ENCODE results near the gene CCDC142. TPM values are rescaled to one million over a fixed set of nuclear protein-coding genes. Genes with fewer than 3 reads are reported as not detected.

CCDC142 gene
- total and polyA plus RNA-seq, 5 experiments from 2014 or later: 7.8 to 67.4 (median 15.5) TPM

DNA sequence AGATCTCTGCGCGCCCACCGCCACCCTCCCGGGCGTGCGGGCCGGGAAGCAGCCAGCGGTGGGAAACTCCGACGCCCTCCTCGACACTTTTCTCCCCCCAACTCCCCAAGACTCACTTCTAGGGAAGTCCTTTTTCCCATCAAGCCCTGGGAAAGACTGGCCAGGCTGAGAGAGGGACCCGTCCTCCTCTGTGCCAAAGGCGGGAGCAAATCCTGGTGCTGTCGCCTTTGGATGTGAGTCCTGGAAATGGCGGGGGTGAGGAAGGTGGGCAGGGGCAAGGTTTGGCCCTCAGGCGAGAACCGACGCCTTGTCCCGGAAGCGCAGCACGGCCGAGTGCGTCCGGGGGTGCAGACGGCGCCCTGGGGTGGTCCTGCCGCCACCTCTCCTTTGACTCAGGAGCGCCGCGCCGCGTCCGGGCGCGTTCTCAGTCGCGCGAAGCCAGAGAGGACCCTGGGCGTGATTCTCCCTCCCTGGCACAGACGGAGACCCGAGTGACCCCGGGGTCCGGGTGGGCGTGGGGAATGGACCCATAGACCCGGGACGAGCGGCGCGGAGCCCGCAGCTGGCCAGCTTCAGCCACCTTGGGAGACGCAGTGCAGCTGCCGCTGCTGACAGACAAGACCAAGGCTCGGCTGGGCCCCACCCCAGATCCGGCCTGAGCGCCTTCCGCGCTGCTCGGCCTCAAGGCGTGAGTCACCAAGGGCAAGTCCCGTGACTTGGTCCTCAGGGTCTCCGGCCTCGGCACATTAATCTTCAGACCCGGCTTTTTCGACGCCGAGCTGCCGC lies 20.1 kb upstream of the CCDC142 start:
- H3K27me3 Mint-ChIP-seq: peaks cover 20 to 92% (median 51%) of the 10 kb centered on the region in 5 donors
- peaks cover 24 to 79% (median 73%) of the 10 kb centered on the region in 4 donors for H3K4me1 Mint-ChIP-seq
- H3K36me3 Mint-ChIP-seq: peaks cover 15 to 36% (median 31%) of the 10 kb centered on the region in 3 donors
- ATAC-seq: no peak
- H3K4me3 Mint-ChIP-seq: peak overlapping the region; percentile 60 to 81 (median 72)
- peak in 5 of 10 donors; percentile 18 to 43 (median 31) for DNase-seq
- no peak overlapping the region for H3K27ac Mint-ChIP-seq
- peaks cover 0 to 9% (median 0%) of the 10 kb centered on the region in 9 donors for H3K9me3 Mint-ChIP-seq
- POLR2A ChIA-PET: interaction anchor here (0.6 to 2.5 kb wide), 7 partner anchors 10 to 52 kb away, joined by 3 to 9 read pairs (median 4); partner anchors contain the start of genes AUP1, CCDC142, HTRA2 and MRPL53

DNA sequence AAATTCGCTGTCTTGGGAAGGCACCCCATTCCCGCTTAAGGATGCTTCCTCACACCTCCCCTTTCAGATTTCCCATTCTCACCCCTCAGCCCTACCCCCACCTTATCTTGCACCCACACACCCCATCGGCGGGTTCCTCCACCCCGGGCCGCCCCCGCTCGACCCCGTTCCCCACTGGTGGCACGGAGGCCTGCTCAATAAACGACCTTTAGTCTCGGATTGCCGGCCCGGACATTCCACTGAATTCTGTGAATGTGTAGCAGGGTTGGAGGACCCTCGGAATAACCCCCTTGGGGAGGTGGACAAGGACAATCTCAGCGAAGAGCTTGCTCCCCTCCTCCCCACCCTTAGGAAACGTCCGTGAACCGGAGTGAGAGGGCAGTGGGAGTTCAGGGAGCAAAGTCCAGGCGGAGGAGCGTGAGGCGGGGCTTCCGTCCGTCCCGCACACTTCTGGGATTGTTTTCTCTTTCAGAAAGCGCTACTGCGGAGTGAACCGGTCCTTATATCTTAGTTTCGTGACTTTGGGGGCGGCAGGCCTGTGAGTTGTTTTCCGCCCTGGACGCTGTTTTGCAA lies 19.4 kb upstream of the CCDC142 start:
- peak overlapping the region in 2 of 10 donors; percentile 31 to 43 for H3K27ac Mint-ChIP-seq
- H3K27me3 Mint-ChIP-seq: peaks cover 20 to 94% (median 52%) of the 10 kb centered on the region in 5 donors
- H3K4me1 Mint-ChIP-seq: peaks cover 23 to 76% (median 72%) of the 10 kb centered on the region in 4 donors
- peak overlapping the region; percentile 60 to 81 (median 72) for H3K4me3 Mint-ChIP-seq
- peaks cover 15 to 32% (median 28%) of the 10 kb centered on the region in 3 donors for H3K36me3 Mint-ChIP-seq
- no peak for ATAC-seq
- DNase-seq: no peak
- POLR2A ChIA-PET: interaction anchor here (2.0 kb wide), 2 partner anchors 10 to 19 kb away, joined by 5 read pairs; partner anchors contain the start of genes CCDC142 and TTC31
- H3K9me3 Mint-ChIP-seq: peaks cover 0 to 8% (median 0%) of the 10 kb centered on the region in 9 donors

DNA sequence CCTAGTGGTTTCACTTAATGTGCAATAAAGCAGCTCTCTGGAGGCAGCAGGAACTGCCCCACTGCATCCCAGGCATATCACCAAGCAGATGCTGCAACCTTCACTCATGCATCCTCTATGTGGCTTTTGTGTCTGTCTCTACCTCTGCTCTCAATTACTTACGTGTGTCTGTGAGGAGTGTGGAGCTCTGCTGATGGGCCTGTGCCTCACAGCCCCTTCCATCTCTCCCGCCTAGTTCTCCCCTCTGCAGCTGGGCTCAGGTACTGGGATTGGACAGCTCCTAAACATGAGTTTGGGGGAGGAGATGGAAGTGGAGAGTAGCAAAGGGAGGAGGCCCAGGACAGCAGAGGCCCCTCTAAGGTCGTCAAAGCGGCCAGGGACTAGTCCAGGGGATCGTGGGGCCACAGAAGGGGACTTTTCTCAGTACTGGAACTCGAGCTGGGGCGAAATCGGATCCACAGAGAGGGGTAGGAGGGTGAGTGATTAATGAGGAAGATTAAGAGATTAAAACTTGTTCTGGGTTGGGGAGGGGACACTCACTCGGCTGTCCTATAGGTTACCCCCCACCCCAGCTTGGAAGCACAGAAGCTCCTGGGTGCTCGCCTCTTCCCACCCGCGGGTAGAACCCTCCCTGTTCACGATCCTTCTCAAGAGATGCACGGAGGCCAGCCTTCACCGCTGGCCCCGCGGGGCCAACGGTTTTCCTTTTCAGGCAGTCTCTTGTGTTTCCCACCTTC lies 18.7 kb upstream of the CCDC142 start:
- Mint-ChIP-seq H3K27me3 (peaks cover 20 to 87% (median 50%) of the 10 kb centered on the region in 5 donors), H3K4me3 (peak overlapping the region; percentile 50 to 81 (median 70)), H3K9me3 (peaks cover 0 to 9% (median 0%) of the 10 kb centered on the region in 9 donors), H3K4me1 (peaks cover 18 to 69% (median 65%) of the 10 kb centered on the region in 4 donors), H3K27ac (no peak overlapping the region), H3K36me3 (peaks cover 12 to 25% (median 24%) of the 10 kb centered on the region in 3 donors)
- POLR2A ChIA-PET: interaction anchor here (1.0 to 2.0 kb wide), 4 partner anchors 11 to 27 kb away, joined by 3 to 5 read pairs (median 4); partner anchors contain the start of genes AUP1, CCDC142 and TTC31
- no peak for ATAC-seq
- DNase-seq: no peak

DNA sequence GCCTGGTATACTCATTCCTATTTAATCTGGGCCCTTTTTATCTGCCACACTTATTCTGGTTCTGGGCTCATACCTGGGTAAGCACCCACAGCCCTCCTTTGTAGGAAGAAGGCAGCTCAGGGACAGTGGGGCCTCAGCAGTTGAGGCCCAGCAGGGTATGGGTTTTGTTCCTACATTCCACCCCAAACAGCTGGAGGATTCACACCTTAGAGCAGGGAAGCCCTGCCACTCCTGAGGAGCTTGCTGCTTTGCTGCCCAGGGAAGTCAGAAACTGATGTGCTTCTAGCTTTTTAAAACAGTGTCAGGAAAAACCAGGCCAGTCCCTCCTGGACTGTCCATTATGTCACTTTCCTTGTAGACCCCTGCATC lies 17.8 kb upstream of the CCDC142 start:
- Mint-ChIP-seq H3K4me3 (peak overlapping the region in 1 of 10 donors; percentile 18), H3K27ac (no peak overlapping the region), H3K9me3 (peaks cover 0 to 9% (median 0%) of the 10 kb centered on the region in 9 donors), H3K4me1 (peaks cover 17 to 67% (median 60%) of the 10 kb centered on the region in 4 donors), H3K27me3 (peaks cover 20 to 79% (median 49%) of the 10 kb centered on the region in 5 donors), H3K36me3 (peaks cover 11 to 18% (median 18%) of the 10 kb centered on the region in 3 donors)
- ATAC-seq (no peak), DNase-seq (no peak)
- POLR2A ChIA-PET: interaction anchor here (0.8 to 2.0 kb wide), 8 partner anchors 12 to 42 kb away, joined by 3 to 6 read pairs (median 4); partner anchors contain the start of genes AUP1, CCDC142, HTRA2 and TTC31

DNA sequence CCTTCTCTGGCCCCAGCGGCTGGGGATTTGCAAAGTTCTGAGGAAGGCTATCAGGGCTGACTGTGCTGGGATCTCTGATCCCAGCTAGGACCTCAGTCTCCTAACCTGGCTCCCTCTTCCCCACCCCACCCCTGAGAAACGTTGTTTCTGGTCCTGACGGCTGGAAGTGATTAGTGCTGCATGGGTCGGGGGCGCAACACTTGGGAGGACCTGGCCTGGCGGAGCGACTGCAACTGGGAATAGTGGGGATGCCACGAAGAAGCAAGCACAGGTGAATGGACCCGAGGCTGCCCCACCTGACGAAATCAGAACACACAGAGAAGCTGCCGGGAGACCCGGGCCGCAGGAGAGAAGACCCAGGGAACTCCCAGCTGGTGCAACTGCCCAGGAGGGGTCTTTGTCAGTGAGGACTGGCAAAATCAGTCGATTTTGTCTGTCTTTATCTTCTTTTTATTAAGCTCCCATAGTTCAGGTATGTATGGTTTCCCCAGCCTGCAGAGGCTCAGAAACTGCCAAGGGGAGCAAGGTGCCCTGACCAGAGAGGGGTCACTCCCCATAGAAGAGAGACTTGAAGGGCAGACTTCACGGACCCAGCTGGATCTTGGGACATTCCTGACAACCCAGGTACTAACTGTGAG lies 17.3 kb upstream of the CCDC142 start:
- POLR2A ChIA-PET: interaction anchor here (0.5 to 2.0 kb wide), 9 partner anchors 13 to 80 kb away, joined by 3 to 6 read pairs (median 4); partner anchors contain the start of genes AUP1, CCDC142, HTRA2 and TTC31
- H3K4me3 Mint-ChIP-seq: peak overlapping the region in 8 of 10 donors; percentile 8 to 72 (median 44)
- H3K36me3 Mint-ChIP-seq: peaks cover 7 to 13% (median 13%) of the 10 kb centered on the region in 3 donors
- H3K27ac Mint-ChIP-seq: peak overlapping the region in 1 of 10 donors; percentile 74
- H3K27me3 Mint-ChIP-seq: peaks cover 20 to 74% (median 48%) of the 10 kb centered on the region in 5 donors
- ATAC-seq: no peak
- H3K4me1 Mint-ChIP-seq: peaks cover 16 to 63% (median 55%) of the 10 kb centered on the region in 4 donors
- DNase-seq: no peak
- H3K9me3 Mint-ChIP-seq: peaks cover 0 to 8% (median 0%) of the 10 kb centered on the region in 9 donors

DNA sequence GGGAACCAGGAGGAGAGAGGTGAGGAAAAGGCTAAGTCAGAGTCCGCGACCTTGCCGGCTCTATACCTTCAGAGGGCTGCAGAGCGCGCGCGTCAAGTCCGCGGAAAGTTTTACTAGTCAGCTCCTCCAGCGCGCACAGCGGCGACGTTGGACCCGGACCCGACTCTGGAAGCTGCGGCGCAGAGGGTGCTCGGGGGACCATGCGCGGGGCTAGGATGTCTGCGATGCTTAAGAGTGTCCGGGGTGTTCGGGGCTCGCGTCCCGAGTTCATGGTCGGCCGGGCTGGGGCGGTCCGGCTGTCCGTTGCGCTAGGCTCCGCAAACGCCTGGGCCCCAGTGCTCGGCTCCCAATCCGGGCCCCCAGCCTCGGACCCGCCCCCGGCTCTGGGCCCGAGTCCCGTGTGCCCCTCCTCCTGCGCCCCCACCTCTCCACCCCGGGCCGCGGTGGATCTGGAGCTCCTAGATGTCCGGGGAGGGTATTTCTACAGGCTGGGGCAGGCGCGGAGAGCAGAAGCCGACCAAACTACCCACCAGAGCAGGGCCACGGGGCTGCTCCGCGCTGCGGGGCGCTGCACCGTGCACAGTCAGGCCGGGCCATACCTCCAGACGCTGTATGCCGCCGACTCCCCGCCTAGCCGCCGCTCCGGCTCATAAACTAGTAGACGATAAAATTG lies 16.6 kb upstream of the CCDC142 start, which contains the start of gene LBX2:
Gene LBX2, minus strand, starts transcription at position 337 of the 673 bp plus-strand sequence. Its CDS starts 66 bp downstream, at position 271.
- POLR2A ChIA-PET: interaction anchor here (1.2 to 1.9 kb wide), 3 partner anchors 28 to 31 kb away, joined by 4 to 6 read pairs (median 4); partner anchors contain the start of genes AUP1 and HTRA2
- H3K9me3 Mint-ChIP-seq: peaks cover 0 to 2% (median 0%) of the 10 kb centered on the region in 9 donors
- ATAC-seq (peak; percentile 24 to 40), DNase-seq (peak in 2 of 10 donors; percentile 10 to 15)
- peaks cover under 1 to 6% (median 6%) of the 10 kb centered on the region in 3 donors for H3K36me3 Mint-ChIP-seq
- H3K4me3 Mint-ChIP-seq: peak within 1 kb of the TSS; percentile 71 to 91 (median 87)
- H3K27ac Mint-ChIP-seq: peak within 1 kb of the TSS in 4 of 10 donors; percentile 15 to 74 (median 44)
- peaks cover 16 to 56% (median 49%) of the 10 kb centered on the region in 4 donors for H3K4me1 Mint-ChIP-seq
- peaks cover 15 to 68% (median 42%) of the 10 kb centered on the region in 5 donors for H3K27me3 Mint-ChIP-seq

DNA sequence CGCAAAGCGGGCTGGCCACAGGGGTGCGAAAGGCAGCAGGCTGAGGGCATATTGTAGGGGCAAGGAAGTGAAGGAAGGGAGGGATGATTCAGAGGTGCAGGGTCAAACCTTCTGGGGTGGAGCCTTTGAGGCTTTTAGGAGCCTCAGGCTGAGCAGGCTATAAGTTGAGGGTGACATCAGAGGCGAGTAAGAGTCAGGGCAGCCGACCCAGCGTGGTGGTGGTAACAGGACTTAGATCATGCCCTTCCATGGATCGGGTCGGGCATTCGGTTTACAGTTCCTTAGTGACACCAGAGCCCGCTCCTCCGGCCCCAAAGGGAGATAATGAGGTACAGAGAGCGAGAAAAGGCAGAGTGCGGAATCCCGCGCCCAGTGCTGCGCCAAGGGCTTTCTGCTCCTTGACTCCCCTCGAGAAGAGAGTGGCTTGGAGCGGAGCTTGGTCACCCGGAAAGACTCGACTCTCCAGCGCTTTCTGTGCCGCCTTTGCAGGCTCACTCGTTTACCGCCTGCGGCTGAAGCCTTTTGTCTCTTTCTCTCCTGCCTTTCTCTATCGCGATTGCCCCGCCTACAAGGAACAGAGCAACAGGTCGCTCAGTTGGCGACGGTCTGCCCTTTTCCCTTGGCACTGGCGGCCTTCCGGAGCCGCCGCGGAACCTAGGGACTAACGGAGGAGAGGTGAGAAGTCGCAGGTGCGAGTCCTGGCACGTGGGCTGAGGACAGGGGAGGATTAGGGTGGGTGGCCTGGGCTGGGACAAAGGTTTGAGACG lies 15.9 kb upstream of the CCDC142 start:
- Mint-ChIP-seq H3K9me3 (peaks cover 0 to 1% (median 0%) of the 10 kb centered on the region in 9 donors), H3K36me3 (peaks cover 0 to 7% (median 6%) of the 10 kb centered on the region in 3 donors), H3K4me1 (peaks cover 16 to 49% (median 42%) of the 10 kb centered on the region in 4 donors), H3K4me3 (peak overlapping the region; percentile 71 to 91 (median 87)), H3K27ac (peak overlapping the region in 6 of 10 donors; percentile 11 to 72 (median 44)), H3K27me3 (peaks cover 12 to 60% (median 37%) of the 10 kb centered on the region in 5 donors)
- peak in 1 of 10 donors; percentile 26 for DNase-seq
- ATAC-seq: peak; percentile 17 to 27
- POLR2A ChIA-PET: interaction anchor here (0.9 to 1.5 kb wide), 5 partner anchors 8 to 155 kb away, joined by 3 to 7 read pairs (median 4); partner anchors contain the start of genes AUP1, HTRA2, PCGF1 and SEMA4F

DNA sequence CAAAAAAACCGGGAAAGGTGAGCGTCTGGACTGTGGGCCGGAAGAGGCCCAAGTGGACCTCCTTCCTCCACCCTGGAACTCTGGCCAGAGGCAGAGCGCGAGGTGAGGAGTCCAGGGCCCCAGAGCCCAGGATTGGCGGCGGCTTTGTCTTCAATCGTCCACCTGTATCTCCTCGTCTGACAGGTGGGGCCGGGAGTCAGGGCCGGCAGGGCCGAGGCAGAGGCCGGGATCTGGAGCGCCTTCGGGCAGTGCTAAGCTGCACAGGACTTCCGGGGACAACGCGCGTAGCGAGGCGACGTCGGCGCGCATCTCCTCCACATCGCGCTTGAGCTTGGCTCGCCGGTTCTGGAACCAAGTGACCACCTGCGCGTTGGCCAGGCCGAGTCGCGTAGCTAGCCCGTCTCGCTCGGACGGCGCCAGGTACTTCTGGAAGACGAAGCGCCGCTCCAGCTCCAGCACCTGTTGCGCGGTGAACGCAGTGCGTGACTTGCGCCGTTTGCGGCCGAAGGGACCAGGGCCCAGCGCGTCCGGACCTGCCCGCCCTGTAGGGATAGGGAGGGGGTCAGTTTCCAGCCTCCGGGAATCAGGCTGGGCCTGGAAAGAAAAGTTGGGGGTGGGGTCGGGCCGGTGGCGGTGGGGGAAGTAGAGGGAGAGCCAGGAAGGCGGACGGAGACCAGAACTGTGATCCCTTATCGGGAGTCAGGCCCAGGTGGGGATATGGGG lies 15.1 kb upstream of the CCDC142 start:
- Mint-ChIP-seq H3K36me3 (peaks cover 0 to 13% (median 4%) of the 10 kb centered on the region in 3 donors), H3K4me1 (peaks cover 16 to 42% (median 35%) of the 10 kb centered on the region in 4 donors), H3K27me3 (peaks cover 10 to 53% (median 34%) of the 10 kb centered on the region in 5 donors), H3K9me3 (peaks cover 0 to 1% (median 0%) of the 10 kb centered on the region in 9 donors), H3K27ac (peak overlapping the region in 5 of 10 donors; percentile 11 to 79 (median 29)), H3K4me3 (peak overlapping the region; percentile 71 to 91 (median 87))
- ATAC-seq: peak; percentile 31 to 44
- POLR2A ChIA-PET: interaction anchor here (0.9 to 1.5 kb wide), 4 partner anchors 9 to 156 kb away, joined by 3 to 7 read pairs (median 4); partner anchors contain the start of genes AUP1, HTRA2, PCGF1 and SEMA4F
- peak in 1 of 10 donors; percentile 23 for DNase-seq

DNA sequence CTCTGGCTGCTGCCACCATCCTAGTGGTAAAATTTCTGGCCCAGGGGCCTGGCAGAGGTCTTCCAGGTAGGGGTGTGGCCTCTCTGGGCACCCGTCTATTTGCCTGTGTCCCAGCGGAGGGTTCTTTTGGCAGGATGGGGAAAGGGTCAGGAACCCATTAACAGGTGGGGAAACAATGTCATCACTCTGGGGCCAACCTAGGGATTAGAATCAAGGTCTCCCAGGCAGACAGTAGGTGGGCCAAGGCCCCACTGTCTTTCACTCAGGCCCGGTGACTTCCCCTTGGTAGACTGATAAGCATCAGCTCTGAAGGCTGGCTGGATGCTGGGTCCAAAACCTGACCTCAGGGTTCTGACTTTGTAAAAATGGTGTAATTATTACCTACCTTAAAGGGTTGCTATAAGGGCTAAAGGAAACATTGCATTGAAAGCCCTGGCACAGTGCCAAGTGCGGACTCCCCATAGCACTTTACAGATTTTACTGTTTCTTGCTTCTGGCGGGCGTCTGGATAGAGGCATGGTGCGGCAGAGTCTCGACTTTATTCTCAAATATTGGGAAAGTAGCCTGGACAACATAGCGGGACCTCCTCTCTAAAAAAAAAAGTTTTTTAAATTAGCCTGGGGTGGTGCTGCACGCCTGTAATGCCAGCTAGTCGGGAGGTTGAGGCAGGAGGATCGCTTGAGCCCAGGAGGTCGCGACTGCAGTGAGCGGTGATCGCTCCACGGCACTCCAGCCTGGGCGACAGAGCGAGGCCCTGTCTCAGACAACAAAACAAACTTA lies 14.4 kb upstream of the CCDC142 start:
- H3K36me3 Mint-ChIP-seq: peaks cover 0 to 20% (median 7%) of the 10 kb centered on the region in 3 donors
- DNase-seq: no peak
- POLR2A ChIA-PET: interaction anchor here (0.9 to 1.5 kb wide), 4 partner anchors 10 to 157 kb away, joined by 3 to 7 read pairs (median 3); partner anchors contain the start of genes PCGF1, SEMA4F and WBP1
- H3K4me1 Mint-ChIP-seq: peaks cover 16 to 34% (median 30%) of the 10 kb centered on the region in 4 donors
- ATAC-seq: no peak
- peaks cover 0 to 1% (median 0%) of the 10 kb centered on the region in 9 donors for H3K9me3 Mint-ChIP-seq
- H3K4me3 Mint-ChIP-seq: peak overlapping the region; percentile 43 to 91 (median 86)
- H3K27ac Mint-ChIP-seq: peak overlapping the region in 4 of 10 donors; percentile 16 to 79 (median 24)
- H3K27me3 Mint-ChIP-seq: peaks cover 10 to 45% (median 32%) of the 10 kb centered on the region in 5 donors

Measured in naive thymus-derived CD8-positive, alpha-beta T cell (primary cell).